Esophagus squamous epithelium (tissue), 4 donors: ENCODE data around the gene TMPRSS3.

Experiments used
- POLR2A ChIP-seq, 4 donors: fragments of 450-650 bp; IDR thresholded peaks; one replicate each; pipeline ENCODE4 v1.6.1; 2017; ENCODE audit warnings: antibody characterized with exemption in 4 of 4, mild to moderate bottlenecking in 4 of 4, moderate library complexity in 3 of 4
- TF ChIP-seq, protein P1 (sequence below), 6 experiments: fragments of 450-650 bp in 4 of 6; fragments of 200-600 bp in 2 of 6; sonication (generic) in 2 of 6; IDR thresholded peaks; one replicate each; pipeline ENCODE4 v1.5.1; 2016 to 2019; ENCODE audit warnings: antibody characterized with exemption in 6 of 6, mild to moderate bottlenecking in 4 of 6, moderate library complexity in 4 of 6

DNA sequence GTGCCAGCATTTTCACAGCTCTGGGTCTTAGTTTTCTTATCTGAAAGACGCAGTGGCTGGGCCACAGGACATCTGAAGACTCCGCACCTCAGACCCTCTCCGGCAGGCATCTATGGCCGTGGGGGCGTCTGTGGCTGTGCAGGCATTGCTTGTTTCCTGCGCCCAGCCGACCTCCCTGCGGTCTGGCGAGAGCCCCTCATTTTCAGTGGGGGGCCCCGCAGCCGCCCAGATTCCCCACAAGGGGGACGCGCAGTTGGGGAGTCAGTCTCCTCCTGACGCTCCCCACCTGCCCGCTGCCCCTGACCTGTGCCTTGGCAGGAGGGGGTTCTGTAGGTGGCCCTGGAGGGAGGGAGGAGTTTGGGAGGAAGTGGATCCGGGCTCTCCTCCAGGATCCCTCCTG lies 26.0 kb downstream of the TMPRSS3 start:
- TF ChIP-seq, protein P1, sequence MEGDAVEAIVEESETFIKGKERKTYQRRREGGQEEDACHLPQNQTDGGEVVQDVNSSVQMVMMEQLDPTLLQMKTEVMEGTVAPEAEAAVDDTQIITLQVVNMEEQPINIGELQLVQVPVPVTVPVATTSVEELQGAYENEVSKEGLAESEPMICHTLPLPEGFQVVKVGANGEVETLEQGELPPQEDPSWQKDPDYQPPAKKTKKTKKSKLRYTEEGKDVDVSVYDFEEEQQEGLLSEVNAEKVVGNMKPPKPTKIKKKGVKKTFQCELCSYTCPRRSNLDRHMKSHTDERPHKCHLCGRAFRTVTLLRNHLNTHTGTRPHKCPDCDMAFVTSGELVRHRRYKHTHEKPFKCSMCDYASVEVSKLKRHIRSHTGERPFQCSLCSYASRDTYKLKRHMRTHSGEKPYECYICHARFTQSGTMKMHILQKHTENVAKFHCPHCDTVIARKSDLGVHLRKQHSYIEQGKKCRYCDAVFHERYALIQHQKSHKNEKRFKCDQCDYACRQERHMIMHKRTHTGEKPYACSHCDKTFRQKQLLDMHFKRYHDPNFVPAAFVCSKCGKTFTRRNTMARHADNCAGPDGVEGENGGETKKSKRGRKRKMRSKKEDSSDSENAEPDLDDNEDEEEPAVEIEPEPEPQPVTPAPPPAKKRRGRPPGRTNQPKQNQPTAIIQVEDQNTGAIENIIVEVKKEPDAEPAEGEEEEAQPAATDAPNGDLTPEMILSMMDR (IDR thresholded peaks at IDR 0.05) = no peak
- no peak for TF ChIP-seq POLR2A (IDR thresholded peaks at IDR 0.05)
